OCI-LY7 (cell line): Measurements from ENCODE around the gene LYSMD4. TPM values are rescaled to one million over a fixed set of nuclear protein-coding genes. Genes with fewer than 3 reads are reported as not detected.

ENCODE experiments used
- BruUV-seq: library from RNA; stranded (reverse); fragments of 400-500 nt; replicated peaks from 2 replicates; lab custom pipeline; 2021; lab: Mats Ljungman, UMichigan
- CTCF ChIA-PET: fragments of 300-600 bp; sonication (Branson Sonifier 250); formaldehyde crosslinking; loops from one replicate; lab custom pipeline; 2022; ENCODE audit warnings: antibody characterized with exemption; ENCODE audit not compliant: unreplicated experiment; lab: Charles Lee
- POLR2A ChIA-PET: fragments of 300-600 bp; sonication (Branson Sonifier 250); formaldehyde crosslinking; loops from one replicate; lab custom pipeline; 2022; ENCODE audit warnings: antibody characterized with exemption; lab: Charles Lee
- DNase-seq: peaks from one replicate; pipeline ENCODE4 v3.0.0-alpha.2; 2015; ENCODE audit warnings: low spot score
- H2AFZ ChIP-seq: fragments of 200-600 bp; sonication (generic), shearing (Covaris generic); 2 replicates; pipeline ENCODE4 v1.6.1; 2014; ENCODE audit warnings: mild to moderate bottlenecking, antibody characterized with exemption, low read length, moderate library complexity
- H3K27ac ChIP-seq: fragments of 200-600 bp; sonication (generic); 2 replicates; pipeline ENCODE4 v1.5.1; 2014; ENCODE audit warnings: mixed run types, low read depth, mild to moderate bottlenecking, moderate library complexity, low read length, inconsistent platforms; ENCODE audit not compliant: poor library complexity, severe bottlenecking
- H3K36me3 ChIP-seq: fragments of 200-600 bp; sonication (generic); 2 replicates; pipeline ENCODE4 v1.6.1; 2014; ENCODE audit warnings: mild to moderate bottlenecking, antibody characterized with exemption, low read length, moderate library complexity, mixed read lengths; ENCODE audit not compliant: insufficient read depth
- H3K4me1 ChIP-seq: fragments of 200-600 bp; sonication (generic); 2 replicates; pipeline ENCODE4 v1.5.1; 2014; ENCODE audit warnings: mild to moderate bottlenecking, low read length; ENCODE audit not compliant: insufficient read depth, poor library complexity, severe bottlenecking
- H3K4me2 ChIP-seq: fragments of 200-600 bp; sonication (generic); 2 replicates; pipeline ENCODE4 v1.6.1; 2014; ENCODE audit warnings: mild to moderate bottlenecking, low read length
- H3K4me3 ChIP-seq: fragments of 200-600 bp; sonication (generic); 2 replicates; pipeline ENCODE4 v1.5.1; 2014; ENCODE audit warnings: mild to moderate bottlenecking, low read depth, low read length; ENCODE audit not compliant: poor library complexity, severe bottlenecking
- H3K79me2 ChIP-seq: fragments of 200-600 bp; sonication (generic); 2 replicates; pipeline ENCODE4 v1.6.1; 2016; ENCODE audit warnings: low read depth, mild to moderate bottlenecking, low read length, moderate library complexity, mixed read lengths; ENCODE audit not compliant: insufficient read depth
- H3K9me2 ChIP-seq: fragments of 200-600 bp; sonication (generic); 2 replicates; pipeline ENCODE4 v1.6.1; 2016; ENCODE audit warnings: mild to moderate bottlenecking, low read length, mixed read lengths; ENCODE audit not compliant: insufficient read depth
- H3K9me3 ChIP-seq: fragments of 200-600 bp; sonication (generic); 2 replicates; pipeline ENCODE4 v1.6.1; 2014; ENCODE audit warnings: mild to moderate bottlenecking, mixed run types, low read length, mixed read lengths
- H4K20me1 ChIP-seq: fragments of 200-600 bp; sonication (generic); 2 replicates; pipeline ENCODE4 v1.6.1; 2014; ENCODE audit warnings: mild to moderate bottlenecking, antibody characterized with exemption, low read length, moderate library complexity, mixed read lengths; ENCODE audit not compliant: insufficient read depth
- CTCF ChIP-seq: fragments of 200-600 bp; sonication (generic); conservative IDR thresholded peaks from 2 replicates; pipeline ENCODE4 v1.5.1; 2014; ENCODE audit warnings: mild to moderate bottlenecking, antibody characterized with exemption, low read length, moderate library complexity, mixed read lengths
- EZH2phosphoT487 ChIP-seq: fragments of 200-600 bp; sonication (generic); IDR thresholded peaks from 2 replicates; pipeline ENCODE4 v1.6.1; 2018; ENCODE audit warnings: low read depth, borderline replicate concordance, mild to moderate bottlenecking, mixed run types, antibody characterized with exemption, low read length, moderate library complexity, mixed read lengths
- intact Hi-C: fragments of 100-400 bp; cut with micrococcal nuclease; formaldehyde crosslinking; loops from one replicate; pipeline ENCODE4 v1.10.0; 2022; ENCODE audit not compliant: unreplicated experiment
- total RNA-seq, 2 experiments: library from RNA; depleted of rRNA in 1 of 2; stranded (reverse); fragments of >200 nt in 1 of 2; shearing (Covaris generic) in 1 of 2; gene quantifications; 2 replicates each; pipeline ENCODE4 v1.2.3, GENCODE V29; 2014 to 2022

Gene LYSMD4
- total RNA-seq, 2 experiments from 2014 or later: 6.5 to 7.7 TPM

GRCh38 chr15:99707473-99708270 lies 25.6 kb downstream of the LYSMD4 start:
- H3K4me3 ChIP-seq: no peak overlapping the region
- H3K9me2 ChIP-seq: no peaks in the 10 kb centered on the region
- CTCF ChIA-PET: interaction anchor here (0.5 kb wide), 1 partner anchor 439 kb away, joined by 3 read pairs; no protein-coding TSS in a partner anchor
- H3K4me2 ChIP-seq: no peak overlapping the region; the same call in 1 of the 2 replicates
- no peak for DNase-seq
- no TSS peak for BruUV-seq
- H2AFZ ChIP-seq: no peak overlapping the region
- intact Hi-C loops: loop anchor here (10.0 kb wide), 2 partner anchors 193 to 303 kb away; no protein-coding TSS in a partner anchor
- H3K27ac ChIP-seq: no peak overlapping the region
- no peaks in the 10 kb centered on the region for H4K20me1 ChIP-seq
- H3K79me2 ChIP-seq: no peaks in the 10 kb centered on the region
- POLR2A ChIA-PET: interaction anchor here (0.6 to 0.7 kb wide), 4 partner anchors 16 to 874 kb away, joined by 3 to 4 read pairs (median 3); no protein-coding TSS in a partner anchor
- peaks cover 15% of the 10 kb centered on the region; the same call in 1 of the 2 replicates for H3K36me3 ChIP-seq
- H3K9me3 ChIP-seq: no peaks in the 10 kb centered on the region
- H3K4me1 ChIP-seq: peaks cover 9% of the 10 kb centered on the region
- TF ChIP-seq CTCF (no peak), EZH2phosphoT487 (no peak)

GRCh38 chr15:99706557-99707303 lies 26.5 kb downstream of the LYSMD4 start:
- no peak for DNase-seq
- POLR2A ChIA-PET: no interaction called here
- peaks cover 7% of the 10 kb centered on the region; the same call in 1 of the 2 replicates for H3K36me3 ChIP-seq
- H3K79me2 ChIP-seq: no peaks in the 10 kb centered on the region
- no peaks in the 10 kb centered on the region for H4K20me1 ChIP-seq
- intact Hi-C loops: loop anchor here (10.0 kb wide), 2 partner anchors 192 to 302 kb away; no protein-coding TSS in a partner anchor
- no peak overlapping the region for H3K4me3 ChIP-seq
- no peak overlapping the region; the same call in 1 of the 2 replicates for H3K4me2 ChIP-seq
- no peak overlapping the region for H3K27ac ChIP-seq
- H3K4me1 ChIP-seq: peaks cover 9% of the 10 kb centered on the region
- BruUV-seq: no TSS peak
- no peaks in the 10 kb centered on the region for H3K9me2 ChIP-seq
- CTCF ChIA-PET: no interaction called here
- H3K9me3 ChIP-seq: no peaks in the 10 kb centered on the region
- H2AFZ ChIP-seq: no peak overlapping the region
- TF ChIP-seq CTCF (no peak), EZH2phosphoT487 (no peak)
